HG02840 (cell line): Measurements from ENCODE around the gene FAM169A.
"Not testable (repeated sequence)": the region's sequence is repeated elsewhere in the genome, so short reads cannot be mapped to it uniquely, and the experiment has no call there.

ENCODE experiments used
- ATAC-seq: cut with Tn5 transposase; IDR thresholded peaks from one replicate; pipeline ENCODE4 v1.9.1; 2021; ENCODE audit warnings: mild to moderate bottlenecking, moderate library complexity, moderate number of reproducible peaks; ENCODE audit not compliant: unreplicated experiment, low FRiP score

The FAM169A gene

DNA sequence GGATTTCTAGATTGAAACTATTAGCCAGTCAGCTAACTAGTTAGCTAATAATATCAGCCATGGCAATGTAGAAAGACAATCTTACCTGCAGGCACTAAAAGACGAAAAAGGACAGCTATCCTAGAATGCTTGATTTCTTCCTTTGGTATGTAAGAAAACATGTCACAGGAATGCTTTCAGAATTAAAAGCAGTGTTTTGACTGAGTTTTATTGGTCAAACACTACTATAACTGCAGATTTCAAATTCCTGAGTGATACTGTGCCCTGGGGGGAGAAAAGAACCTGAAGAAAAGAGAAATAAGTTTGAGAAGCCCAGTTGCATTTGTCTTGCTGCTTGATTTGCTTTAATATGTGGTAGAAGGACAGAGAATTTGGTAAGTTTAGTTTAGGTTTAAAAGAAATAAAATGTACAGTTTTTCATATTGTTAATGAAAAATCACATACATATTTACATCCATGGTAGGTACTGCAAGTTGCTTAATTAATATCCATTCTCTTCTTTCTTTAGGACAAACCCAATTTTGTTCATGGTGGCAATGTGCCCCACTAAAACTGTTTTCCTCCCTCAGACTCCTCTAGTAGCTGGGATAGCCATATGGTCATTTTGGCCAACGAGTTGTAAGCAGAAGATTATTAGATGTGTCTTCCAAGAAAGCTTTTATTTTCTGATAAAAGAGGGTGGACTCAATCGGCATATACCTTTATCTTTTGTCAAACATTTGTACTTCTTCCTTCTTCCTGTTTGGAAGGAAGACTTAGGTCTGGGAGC is 4.3 kb upstream of the FAM169A start:
- no peak for ATAC-seq

DNA sequence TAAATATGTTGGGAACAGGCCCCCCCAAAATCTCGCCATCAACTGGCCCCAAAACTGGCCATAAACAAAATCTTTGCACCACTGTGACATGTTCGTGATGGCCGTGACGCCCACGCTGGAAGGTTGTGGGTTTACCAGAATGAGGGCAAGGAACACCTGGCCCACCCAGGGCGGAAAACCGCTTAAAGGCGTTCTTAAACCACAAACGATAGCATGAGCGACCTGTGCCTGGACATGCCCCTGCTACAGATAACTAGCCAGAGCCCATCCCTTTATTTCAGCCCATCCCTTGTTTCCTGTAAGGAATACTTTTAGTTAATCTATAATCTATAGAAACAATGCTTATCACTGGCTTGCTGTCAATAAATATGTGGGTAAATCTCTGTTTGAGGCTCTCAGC is 3.2 kb upstream of the FAM169A start:
- ATAC-seq, result not testable (repeated sequence)

DNA sequence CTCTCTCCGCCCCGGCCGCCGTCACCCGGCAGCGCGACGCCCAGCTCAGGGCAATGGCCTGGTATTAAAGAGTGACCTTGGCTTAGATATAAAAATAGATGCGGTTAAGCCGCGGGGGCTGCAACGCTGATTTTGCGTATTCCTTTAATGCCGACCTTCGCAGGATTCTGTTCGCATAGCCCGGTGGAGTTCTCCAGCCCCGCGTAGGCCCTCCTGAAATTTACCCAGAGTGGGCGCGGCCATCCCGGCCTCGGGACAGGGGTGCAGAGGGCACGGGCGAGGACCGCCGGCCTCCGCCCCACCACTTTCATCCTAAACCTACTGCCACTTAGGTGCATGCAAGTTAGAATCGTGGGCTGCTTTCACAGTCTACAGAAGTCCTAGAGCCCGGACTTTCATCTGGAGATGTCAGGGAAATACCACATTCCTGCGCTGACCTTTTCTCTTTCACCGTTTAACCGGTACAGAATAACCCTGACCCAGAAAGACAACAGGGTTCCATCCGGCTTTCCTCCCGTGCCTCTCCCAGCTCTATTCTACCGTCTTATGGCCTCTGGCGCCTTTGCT is 492 bp upstream of the FAM169A start:
- no peak for ATAC-seq

DNA sequence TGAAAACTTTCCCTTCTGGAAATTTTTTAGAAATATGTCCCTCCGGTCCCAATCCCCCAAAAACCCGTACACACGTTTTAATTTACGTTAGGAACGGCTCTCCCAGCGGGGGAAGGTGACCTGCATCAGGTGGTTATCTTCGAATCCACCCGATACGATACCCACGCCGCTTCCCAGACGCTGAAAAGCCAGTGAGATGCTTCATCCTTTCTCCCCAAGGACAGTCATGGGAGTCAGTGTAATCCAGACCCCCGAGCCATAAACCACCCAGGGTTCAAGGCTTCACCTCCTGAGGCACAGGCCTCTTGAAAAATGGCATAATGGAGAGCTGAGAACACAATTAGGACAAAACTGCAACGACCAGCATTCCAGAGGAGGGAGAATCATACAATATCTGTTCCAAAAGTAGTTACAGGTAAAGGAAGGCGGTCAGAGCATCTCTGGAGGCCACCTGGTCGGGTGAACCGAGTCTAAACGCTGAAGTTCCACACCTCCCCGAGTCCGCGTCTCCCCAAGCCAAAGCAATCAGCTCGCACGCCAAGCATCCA is 857 bp downstream of the FAM169A start:
- ATAC-seq, result no peak

DNA sequence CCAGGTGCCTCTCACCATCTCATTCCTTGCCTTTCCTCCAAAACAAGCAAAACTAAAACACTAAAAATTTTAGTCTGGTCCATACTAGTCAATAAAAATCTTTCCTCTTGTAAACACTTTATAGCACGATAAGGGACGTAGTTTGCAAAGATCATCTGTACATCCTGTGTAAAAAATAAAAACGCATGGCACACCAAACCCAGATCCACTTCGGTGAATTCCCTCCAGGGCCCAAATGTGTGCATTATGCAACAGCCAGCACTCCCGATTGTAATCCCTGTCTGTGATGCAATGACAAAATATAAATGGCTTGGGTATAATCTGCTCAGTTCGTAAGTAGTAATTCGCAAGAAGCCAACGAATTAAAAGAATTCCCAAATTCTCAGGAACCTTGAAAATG is 1.4 kb downstream of the FAM169A start:
- no peak for ATAC-seq

DNA sequence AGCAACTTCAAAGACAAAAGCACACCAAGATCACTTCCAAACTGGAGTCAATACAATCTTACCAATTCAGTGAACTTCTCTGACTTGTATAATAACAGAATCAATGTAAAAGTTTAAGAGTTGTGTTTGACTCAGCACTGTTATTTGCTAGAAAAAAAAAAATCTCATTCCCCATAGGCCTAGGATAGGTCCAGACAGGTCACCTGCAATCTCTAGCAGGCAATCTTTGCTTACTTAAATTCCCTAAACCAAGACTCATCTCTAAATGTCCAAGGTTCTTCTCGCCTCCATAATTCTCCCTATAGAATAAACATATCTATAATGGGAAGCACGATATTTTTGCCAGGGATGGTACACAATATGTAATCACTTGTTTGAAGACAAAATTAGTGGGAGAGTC is 2.5 kb downstream of the FAM169A start:
- ATAC-seq, result no peak

DNA sequence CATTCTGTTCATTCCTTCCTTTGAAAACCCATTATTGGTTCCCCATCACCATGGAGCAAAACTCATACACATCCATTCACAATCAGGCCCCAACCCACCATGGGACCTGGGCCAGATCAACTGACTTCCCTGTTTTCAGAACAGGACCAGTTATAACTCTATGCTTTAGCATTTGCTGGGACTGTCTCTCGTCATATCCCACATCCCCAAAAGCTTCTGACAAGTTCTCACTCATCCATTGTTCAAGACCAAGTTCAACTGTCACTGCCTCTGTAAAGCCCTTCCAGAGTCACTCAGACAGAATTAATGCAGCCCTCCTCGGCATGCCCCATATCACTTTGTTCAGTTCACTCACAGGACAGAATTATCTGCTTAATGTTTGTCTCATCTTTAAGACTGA is 4.0 kb downstream of the FAM169A start:
- no peak for ATAC-seq

DNA sequence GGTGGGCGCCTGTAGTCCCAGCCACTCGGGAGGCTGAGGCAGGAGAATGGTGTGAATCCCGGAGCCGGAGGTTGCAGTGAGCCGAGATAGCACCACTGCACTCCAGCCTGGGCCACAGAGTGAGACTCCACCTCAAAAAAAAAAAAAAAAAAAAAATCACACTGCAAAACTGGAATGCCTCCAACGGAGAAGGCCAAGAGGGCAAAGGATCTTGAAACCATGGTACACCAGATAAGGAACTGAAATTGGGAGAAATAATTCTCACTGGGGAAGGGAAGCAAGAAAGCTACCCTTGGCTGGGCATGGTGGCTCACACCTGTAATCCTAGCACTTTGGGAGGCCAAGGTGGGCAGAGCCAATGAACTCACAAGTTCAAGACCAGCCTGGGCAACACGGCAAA is 9.2 kb downstream of the FAM169A start:
- ATAC-seq, result not testable (repeated sequence)

DNA sequence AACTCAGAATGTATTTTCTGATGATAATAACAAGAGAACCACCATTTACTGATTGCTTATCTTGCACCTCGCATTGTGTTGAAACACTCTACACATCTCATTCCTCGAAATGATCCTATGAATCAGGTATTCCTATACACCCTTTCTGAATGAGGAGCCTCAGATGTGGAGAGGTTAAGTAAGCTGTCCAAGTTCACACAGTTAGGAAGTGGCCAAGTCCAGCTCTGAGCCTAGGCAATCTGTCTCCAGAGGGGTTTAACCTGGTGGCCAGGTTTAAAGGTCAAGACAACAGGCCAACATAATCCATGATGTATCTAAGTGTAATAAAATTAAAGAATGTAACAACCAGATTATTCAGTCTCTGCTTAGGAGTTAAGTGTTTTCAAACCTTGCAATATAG is 12.9 kb downstream of the FAM169A start:
- ATAC-seq, result no peak

DNA sequence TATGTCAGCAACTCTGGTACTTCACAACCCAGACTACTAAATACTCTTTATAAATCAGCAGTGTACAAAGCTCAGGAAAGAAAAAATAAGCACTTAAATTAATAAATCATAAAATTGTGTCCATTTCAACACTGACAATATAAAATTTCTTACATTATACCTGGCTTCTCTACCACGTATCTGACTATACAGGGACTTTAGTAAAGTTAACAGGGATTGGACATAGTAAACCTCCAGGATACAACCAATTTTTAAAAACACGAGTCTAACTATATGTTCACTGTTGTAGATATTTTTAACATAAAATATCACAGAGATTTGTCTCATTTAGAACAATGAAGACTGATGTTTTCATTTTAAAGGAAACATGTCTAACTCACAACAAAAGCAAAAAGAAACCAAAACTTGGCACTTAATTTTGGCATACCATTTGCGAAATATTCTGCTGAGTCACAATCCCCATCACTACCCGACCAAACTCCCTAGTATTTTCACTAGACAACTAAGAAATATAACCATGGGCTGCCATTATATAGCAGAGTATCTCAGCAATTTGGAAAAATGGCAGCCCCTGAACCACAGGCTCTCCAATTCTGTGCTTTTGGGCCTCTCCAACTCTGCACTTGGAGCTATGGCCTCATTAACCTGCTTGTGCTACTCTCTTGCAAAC is 14.4 kb downstream of the FAM169A start:
- no peak for ATAC-seq

DNA sequence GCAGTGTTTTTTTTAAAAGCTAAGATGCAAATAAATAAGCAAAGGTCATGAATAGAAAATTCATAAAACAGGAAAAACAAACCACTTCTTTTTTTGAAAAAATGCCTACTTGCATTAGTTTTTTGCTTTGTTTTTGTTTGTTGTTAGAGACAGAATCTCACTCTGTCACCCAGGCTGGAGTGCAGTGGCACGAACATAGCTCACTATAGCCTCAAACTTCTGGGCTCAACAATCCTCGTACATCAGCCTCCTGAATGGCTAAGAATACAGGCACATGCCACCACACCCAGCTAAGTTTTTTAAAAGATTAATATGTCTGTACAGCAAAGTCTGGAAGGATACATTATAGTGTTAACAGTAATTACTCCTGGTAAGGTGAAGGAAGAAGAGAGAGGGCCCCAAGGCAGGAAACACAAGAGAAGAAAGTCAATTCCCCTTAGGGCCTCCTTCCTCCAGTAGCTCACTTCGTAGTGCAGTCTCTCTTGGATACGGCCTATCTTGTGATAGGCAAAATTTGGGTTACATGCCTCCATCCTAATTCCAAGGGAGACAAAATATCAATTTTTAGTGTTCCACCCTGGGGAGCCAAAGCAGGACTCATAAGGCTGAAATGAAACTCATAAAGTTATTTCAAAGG is 15.3 kb downstream of the FAM169A start:
- no peak for ATAC-seq

DNA sequence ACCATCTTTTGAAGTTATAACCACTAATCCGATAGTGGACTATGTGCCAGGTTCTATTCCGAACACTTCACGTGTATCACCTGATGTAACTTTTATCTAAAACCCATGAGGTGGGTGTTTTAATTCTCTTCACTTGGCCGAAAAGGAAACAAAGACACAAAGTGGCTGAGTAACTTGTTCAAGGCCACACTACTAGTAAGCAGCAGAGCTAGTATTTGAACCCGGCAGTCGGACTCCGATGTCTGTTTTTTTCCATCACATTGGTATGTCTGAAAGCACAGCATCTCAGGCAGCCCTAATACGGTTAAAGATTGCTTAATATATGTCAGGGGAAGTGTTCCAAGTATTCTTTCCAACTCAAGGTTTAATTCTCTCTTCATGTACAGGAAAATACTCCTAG is 16.2 kb downstream of the FAM169A start:
- ATAC-seq, result no peak

DNA sequence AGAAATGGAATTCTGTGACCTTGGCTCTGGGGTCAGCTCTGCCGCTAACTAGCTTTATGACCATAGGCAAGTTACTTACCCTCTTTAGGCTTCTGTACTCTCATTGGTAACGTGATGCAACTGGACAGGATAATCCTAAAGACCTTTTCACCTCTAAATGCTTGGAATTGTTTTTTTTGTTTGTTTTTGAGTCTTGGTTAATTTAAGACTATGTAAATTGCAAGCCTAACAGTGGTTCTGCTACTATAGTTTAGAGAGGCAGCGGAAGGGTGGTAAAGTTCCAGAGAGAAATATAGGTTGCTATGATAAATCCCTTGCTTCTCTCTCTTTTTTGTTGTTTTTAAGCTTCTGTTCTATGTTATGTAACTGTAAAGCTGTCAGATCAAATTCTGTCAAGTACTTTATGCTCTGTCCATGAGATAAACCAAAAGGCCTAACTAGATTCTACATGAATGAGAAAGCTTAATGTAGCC is 17.6 kb downstream of the FAM169A start:
- ATAC-seq, result no peak

DNA sequence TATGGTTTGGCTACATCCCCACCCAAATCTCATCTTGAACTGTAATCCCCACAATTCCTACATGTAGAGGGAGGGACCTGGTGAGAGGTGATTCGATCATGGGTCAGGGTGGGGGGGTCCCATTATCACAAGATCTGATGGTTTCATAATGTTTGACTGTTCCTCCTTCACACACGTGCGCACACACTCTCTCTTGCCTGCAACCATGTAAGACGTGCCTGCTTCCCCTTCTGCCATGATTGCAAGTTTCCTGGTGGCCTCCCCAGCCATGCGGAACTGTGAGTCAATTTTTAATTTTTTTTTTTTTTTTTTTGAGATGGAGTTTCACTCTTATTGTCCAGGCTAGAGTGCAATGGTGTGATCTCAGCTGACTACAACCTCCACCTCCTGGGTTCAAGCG is 27.0 kb downstream of the FAM169A start:
- no peak for ATAC-seq

DNA sequence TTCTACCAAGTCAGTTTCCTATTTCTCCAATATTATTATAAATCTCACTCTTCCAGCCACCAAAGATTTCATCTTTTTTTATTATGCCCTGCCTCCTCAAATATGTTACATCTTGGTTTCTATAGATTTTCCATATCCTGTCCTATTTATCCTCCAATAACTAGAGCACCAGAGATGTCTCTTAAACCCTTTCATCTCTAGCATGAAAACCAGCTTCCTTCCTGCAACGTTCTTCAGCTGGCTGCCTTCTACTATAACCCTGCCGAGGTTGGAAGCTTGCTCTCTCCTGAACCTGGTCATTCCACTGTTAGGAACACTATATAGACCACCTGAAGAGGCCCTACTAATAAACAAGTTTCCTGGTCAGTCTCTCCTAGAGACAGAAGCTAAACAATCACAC is 27.9 kb downstream of the FAM169A start:
- no peak for ATAC-seq

DNA sequence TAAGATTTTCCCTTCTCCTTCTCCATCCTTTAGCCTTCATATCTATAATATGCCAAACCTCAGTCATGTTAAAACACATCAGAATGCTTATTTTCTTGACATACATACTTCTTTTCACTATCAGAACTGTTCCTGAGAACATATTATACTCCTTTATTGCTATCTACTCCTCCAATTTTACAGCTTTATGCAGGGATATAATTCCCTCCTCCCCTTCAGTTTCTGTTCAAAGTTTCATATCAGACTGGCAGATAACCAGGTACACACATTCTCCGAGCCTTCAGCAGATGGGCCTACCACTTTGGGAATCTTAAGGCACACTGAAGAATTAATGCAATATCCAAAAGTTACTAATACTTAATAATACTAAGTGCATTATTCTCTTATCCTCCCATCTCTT is 29.1 kb downstream of the FAM169A start:
- no peak for ATAC-seq

DNA sequence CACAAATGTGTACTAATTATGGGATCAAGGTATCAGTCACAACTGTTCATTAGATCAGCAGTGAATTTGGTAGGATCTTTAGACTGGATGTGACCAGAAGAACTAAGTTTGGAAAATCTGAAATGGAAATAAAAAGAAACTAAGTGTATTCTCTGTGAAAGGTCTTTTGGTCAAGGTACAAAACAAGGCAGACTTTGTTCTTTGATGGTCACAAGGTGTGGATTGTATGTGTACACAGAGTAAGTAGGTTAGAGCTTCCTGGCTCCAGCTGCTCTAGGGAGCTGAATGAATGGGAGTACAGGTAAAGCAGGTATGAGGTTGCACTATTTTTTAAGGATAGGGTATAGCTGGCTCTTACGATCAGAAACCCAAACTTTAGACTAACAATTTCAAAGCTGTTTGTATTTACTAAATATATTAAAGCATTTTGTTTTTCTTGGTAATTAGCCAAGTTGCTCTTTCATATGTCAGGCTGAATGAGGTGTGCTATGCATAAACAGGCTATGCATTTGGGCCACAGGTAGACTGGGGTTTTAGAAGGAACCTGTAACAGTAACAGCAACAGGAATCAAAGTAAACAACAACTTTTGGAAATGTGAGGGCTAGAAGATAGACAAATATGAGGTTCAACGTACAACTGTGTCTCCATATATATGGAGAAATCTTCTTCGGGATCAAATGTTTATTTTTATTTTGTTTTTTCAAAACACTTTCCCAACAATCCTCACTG is 32.5 kb downstream of the FAM169A start:
- ATAC-seq, result no peak

DNA sequence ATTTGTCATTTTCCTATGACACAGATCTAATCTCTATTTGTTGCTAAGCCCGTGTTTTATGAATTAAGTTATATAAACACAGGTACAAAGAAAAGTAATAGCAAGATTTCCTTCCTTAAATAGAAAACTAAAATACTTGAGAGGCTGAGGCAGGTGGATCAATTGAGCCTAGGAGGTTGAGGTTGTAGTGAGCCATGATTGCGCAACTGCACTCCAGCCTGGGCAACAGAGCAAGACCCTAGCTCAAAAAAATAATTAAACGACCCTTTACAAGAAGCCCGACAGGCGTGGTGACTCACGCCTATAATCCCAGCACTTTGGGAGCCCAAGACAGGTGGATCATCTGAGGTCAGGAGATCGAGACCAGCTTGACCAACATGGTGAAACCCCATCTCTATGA is 36.8 kb downstream of the FAM169A start:
- no peak for ATAC-seq

DNA sequence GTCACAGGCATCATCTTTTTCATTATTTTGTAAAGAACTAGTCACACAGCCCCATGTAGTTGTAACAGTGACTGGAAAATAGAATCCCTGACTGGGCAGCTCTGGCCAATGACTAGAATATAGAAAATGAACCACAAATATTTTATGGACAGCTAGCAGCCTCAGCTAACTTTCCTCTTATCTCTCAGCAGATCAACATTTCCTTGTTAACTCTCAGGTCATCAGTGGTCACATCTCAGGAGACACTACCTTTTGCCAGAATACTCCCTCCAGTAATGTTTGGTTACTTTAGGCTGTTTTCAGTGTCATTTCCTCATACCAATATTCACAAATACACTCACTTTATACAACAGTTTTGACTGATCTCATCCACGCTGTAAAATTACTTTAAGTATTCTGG is 43.9 kb downstream of the FAM169A start:
- no peak for ATAC-seq

DNA sequence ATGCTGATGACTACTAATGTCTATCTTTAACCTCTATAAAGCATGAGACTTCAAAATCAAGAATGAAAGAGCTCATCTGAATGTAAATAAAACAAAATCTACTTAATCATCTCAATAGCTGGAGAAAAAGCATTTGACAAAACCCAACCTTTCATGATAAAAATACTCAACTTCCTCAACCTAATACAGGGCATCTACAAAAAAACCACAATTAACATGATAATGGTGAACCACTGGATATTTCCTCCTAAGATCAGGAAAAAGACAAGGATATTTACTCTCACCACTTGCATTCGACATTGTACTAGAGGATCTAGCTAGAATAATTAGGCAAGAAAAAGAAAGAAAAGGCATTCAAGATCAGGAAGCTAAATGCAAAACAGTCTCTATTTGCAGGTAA is 49.3 kb downstream of the FAM169A start:
- ATAC-seq, result no peak
